ENCODE data around the gene REXO5. TPM values are rescaled to one million over a fixed set of nuclear protein-coding genes. Genes with fewer than 3 reads are reported as not detected.

REXO5 gene
- total and polyA plus RNA-seq, 10 of the 15 experiments (the other 5 are each of a cell fraction or from before 2014, with no cell fraction given), result 3.8 to 15.5 (median 10.1) TPM

DNA sequence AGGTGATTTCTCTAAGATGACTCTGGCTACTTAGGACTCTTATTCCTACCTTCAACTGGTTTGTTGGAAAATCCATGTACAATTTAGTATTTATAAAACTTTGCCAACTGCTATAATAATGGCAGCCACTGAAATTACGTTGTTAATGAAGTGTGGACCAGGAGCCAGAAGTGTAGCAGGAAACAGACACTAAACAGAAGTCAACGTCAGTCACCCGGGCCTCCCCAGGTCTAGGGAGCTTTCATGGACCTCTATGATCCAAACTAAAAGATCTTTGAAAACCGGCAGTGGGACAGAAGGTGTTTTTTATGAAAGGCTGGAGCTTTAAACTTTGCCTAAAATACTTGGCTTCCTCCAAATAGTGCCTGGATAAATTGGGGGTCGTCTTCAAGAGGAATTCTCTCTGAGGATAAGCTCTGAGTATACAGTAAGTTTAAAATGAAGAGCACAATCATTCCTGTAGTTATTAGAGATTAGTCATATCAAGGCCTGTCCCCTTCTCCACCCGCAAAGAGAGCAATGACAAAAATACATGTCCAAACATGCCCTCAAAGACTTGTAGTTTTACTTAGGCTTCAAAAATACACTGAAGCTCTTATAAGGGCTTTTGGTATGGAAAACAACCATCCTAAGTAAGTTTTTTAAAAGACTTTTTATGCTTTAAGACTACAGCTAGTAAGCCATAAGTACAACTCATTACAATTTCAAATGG is 59.2 kb downstream of the REXO5 start (continued):
- TF ChIP-seq BACH1 (IDR thresholded peaks at IDR 0.05; ENCODE audit: borderline replicate concordance) (peak; percentile 46; the same call in 1 of the 2 replicates), JUNB (IDR thresholded peaks at IDR 0.05) (peak; percentile 95)

DNA sequence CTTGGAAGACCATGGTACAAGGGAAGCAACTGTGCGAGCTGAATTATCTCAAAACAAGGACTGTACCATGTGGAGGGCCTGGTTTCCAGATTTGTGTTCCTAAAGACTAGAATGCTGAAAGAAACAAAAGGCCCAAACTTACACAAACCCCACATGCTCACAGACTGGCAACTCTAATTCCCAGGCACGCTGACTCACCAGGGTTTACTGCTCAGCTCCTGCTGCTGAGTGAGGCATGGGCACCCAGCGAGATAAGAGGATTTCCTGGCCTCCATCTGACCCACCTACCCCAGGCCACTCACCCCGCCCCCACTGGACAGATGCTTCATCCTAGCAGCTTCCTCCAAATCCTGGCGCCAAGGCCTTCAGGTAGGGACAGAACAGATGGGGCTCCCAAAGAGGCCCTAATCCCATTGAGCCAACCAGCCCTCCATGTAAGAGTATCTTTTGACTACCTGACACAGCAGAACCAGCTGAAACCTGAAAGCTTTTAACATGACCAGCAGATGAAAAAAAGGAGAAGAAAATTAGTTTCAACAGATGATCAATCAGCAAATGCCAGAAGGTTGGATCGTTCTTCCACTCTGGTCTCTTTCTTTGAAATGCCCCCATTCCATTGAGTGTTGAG is 59.9 kb downstream of the REXO5 start:
- peak overlapping the region; percentile 98 for H3K27ac ChIP-seq (ENCODE audit: control insufficient read depth, insufficient read depth)
- DNase-seq (ENCODE audit: low read depth, low spot score) (no peak), ATAC-seq (peak; percentile 44), FAIRE-seq (no peak)
- in situ Hi-C loops (cut with MboI), result no loop called here
- 49% methylated on average over 6 of the region's 6 CpGs for WGBS (ENCODE audit: insufficient coverage, insufficient replicate concordance, low lambda C conversion rate, missing lambda C conversion rate)
- TF ChIP-seq NFIC (IDR thresholded peaks at IDR 0.05; ENCODE audit: low read depth, low read length) (peak; percentile 5; the same call in 1 of the 2 replicates), EP300 (IDR thresholded peaks at IDR 0.05; ENCODE audit: borderline replicate concordance in 1 of 2, control insufficient read depth in 1 of 2, low read depth in 2 of 2, low read length in 2 of 2) (peak in 1 of 2 experiments; percentile 8; a peak in 1 of 4 replicates), CHD2 (IDR thresholded peaks at IDR 0.05; ENCODE audit: borderline replicate concordance, low read depth, low read length) (no peak), POLR2AphosphoS5 (IDR thresholded peaks at IDR 0.05; ENCODE audit: low read length) (peak; percentile 38; the same call in 1 of the 2 replicates)
- H3K9ac ChIP-seq (ENCODE audit: control insufficient read depth, insufficient read depth, low read length), result peak overlapping the region; percentile 59
- no peaks in the 10 kb centered on the region for H3K9me3 ChIP-seq (replicated peaks; ENCODE audit: control insufficient read depth, insufficient read depth, low read length)
- RAD21 ChIA-PET (ENCODE audit: unreplicated experiment), result interaction anchor here (0.9 to 6.0 kb wide), 8 partner anchors 8 to 435 kb away, joined by 3 to 48 read pairs (median 8); partner anchors contain the start of genes DCUN1D3 and LYRM1
- CTCF ChIA-PET, result interaction anchor here (0.7 to 6.8 kb wide), 9 partner anchors 9 to 218 kb away, joined by 3 to 51 read pairs (median 6); partner anchors contain the start of genes DCUN1D3, ERI2, LYRM1 and REXO5
- SMC1A ChIA-PET (ENCODE audit: uncharacterized antibody, unreplicated experiment), result interaction anchor here (0.9 to 6.1 kb wide), 9 partner anchors 10 to 102 kb away, joined by 3 to 83 read pairs (median 15); partner anchors contain the start of genes DCUN1D3 and LYRM1
- intact Hi-C loops (cut with micrococcal nuclease; ENCODE audit: unreplicated experiment), result no loop called here
- H3K4me2 ChIP-seq (ENCODE audit: control insufficient read depth, insufficient read depth), result peak overlapping the region; percentile 81
- BruUV-seq (replicated peaks), result TSS peak; percentile 92
- POLR2A ChIA-PET, result interaction anchor here (0.9 to 5.3 kb wide), 6 partner anchors 8 to 62 kb away, joined by 3 to 44 read pairs (median 6); partner anchors contain the start of gene LYRM1
- peak overlapping the region; percentile 64; the same call in 1 of the 2 replicates for H2AFZ ChIP-seq (ENCODE audit: control insufficient read depth, low read depth, low read length)
- no peaks in the 10 kb centered on the region for H4K20me1 ChIP-seq (ENCODE audit: control insufficient read depth, insufficient read depth)
- H3K79me2 ChIP-seq (ENCODE audit: control insufficient read depth, insufficient read depth, low read length), result peaks cover 16% of the 10 kb centered on the region
- no peaks in the 10 kb centered on the region for H3K27me3 ChIP-seq (replicated peaks in 1 of 2; ENCODE audit: control insufficient read depth in 2 of 2, insufficient read depth in 2 of 2, low read length in 1 of 2)
- peaks cover 28% of the 10 kb centered on the region for H3K4me1 ChIP-seq (ENCODE audit: control insufficient read depth, insufficient read depth, low read length)
- H3K36me3 ChIP-seq (ENCODE audit: control insufficient read depth in 2 of 2, insufficient read depth in 2 of 2, low read length in 1 of 2), result peaks cover 0 to 3% of the 10 kb centered on the region in 2 experiments; a peak in 3 of 4 replicates
- no peak overlapping the region for H3K4me3 ChIP-seq
